ENCODE results near the gene UNC13C. TPM values are rescaled to one million over a fixed set of nuclear protein-coding genes. Genes with fewer than 3 reads are reported as not detected.

Gene UNC13C
- total and polyA plus RNA-seq, 9 donors, result 2.0 to 5.7 (median 3.5) TPM

DNA sequence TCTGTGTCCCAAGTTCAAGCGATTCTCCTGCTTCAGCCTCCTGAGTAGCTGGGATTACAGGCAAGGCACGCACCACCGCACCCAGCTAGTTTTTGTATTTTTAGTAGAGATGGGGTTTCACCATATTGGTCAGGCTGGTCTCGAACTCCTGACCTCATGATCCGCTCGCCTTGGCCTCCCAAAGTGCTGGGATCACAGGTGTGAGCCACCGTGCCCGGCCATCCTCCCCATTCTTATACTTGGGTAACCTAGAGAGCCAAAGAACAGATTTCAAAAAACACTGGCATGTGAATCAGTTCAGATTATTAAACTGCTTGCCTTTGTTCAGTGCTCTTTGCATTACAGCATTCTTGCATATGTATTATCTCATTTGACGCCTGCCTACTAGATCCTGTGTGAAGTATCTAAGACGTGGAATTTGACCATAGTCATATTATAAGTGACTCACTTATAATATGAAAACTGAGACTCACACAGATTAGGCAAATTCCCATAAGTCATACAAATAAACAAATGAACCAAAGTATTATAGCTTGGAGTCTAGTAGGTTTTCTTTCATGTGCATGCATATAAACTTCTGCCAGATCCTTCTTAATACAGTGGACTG lies 123.5 kb downstream of the UNC13C start:
- H3K27me3 ChIP-seq (ENCODE audit: control insufficient read depth, insufficient read depth, low read length), result no peaks in the 10 kb centered on the region
- H3K36me3 ChIP-seq (ENCODE audit: control insufficient read depth, insufficient read depth, low read length), result no peaks in the 10 kb centered on the region
- 75% methylated on average over 4 of the region's 10 CpGs for WGBS (ENCODE audit: insufficient coverage)
- no peaks in the 10 kb centered on the region for H3K4me1 ChIP-seq (ENCODE audit: control insufficient read depth, insufficient read depth, low read length)
- no peak overlapping the region for H3K4me3 ChIP-seq (ENCODE audit: low read length)
- no peaks in the 10 kb centered on the region for H3K9me3 ChIP-seq (replicated peaks; ENCODE audit: control insufficient read depth, low read depth, low read length)
- H3K27ac ChIP-seq (ENCODE audit: low read length), result no peak overlapping the region
- DNase-seq, result no peak

- Histone ChIP-seq H3K27ac (ENCODE audit: low read length) (no peak overlapping the region), H3K4me3 (ENCODE audit: low read length) (no peak overlapping the region)
Observed at GRCh38 chr15:54102704-54103103, 124.5 kb downstream of the UNC13C start.

DNA sequence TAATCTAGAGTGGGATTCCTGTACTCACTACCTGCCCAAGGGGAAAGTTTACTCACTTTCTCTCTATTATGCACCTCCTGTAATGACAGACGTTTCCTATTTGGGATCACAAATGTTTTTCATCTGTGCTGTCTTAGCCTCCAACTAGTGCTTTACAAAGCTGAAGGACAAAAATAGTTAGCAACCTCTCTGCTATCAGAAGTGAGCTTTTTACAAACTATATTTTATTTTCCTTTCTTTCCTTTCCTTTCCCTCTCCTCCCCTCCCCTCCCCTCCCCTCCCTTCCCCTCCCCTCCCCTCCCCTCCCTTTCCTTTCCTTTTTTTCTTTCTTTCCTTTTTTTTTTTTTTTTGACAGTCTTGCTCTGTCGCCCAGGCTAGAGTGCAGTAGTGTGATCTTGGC lies 130.8 kb downstream of the UNC13C start:
- 0% methylated on average over 1 of the region's 2 CpGs for WGBS (ENCODE audit: insufficient coverage)
- H3K4me3 ChIP-seq (ENCODE audit: low read length), result no peak overlapping the region
- no peaks in the 10 kb centered on the region for H3K4me1 ChIP-seq (ENCODE audit: control insufficient read depth, insufficient read depth, low read length)
- no peak for DNase-seq
- H3K9me3 ChIP-seq (replicated peaks; ENCODE audit: control insufficient read depth, low read depth, low read length), result no peaks in the 10 kb centered on the region
- no peak overlapping the region for H3K27ac ChIP-seq (ENCODE audit: low read length)
- no peaks in the 10 kb centered on the region for H3K27me3 ChIP-seq (ENCODE audit: control insufficient read depth, insufficient read depth, low read length)
- no peaks in the 10 kb centered on the region for H3K36me3 ChIP-seq (ENCODE audit: control insufficient read depth, insufficient read depth, low read length)

More at GRCh38 chr15:54102704-54103103, 124.5 kb downstream of the UNC13C start:
- Histone ChIP-seq H3K36me3 (ENCODE audit: control insufficient read depth, insufficient read depth, low read length) (no peaks in the 10 kb centered on the region), H3K27me3 (ENCODE audit: control insufficient read depth, insufficient read depth, low read length) (no peaks in the 10 kb centered on the region), H3K9me3 (replicated peaks; ENCODE audit: control insufficient read depth, low read depth, low read length) (no peaks in the 10 kb centered on the region), H3K4me1 (ENCODE audit: control insufficient read depth, insufficient read depth, low read length) (no peaks in the 10 kb centered on the region)
- 60% methylated on average over 1 of the region's 3 CpGs for WGBS (ENCODE audit: insufficient coverage)
- DNase-seq, result no peak

DNA sequence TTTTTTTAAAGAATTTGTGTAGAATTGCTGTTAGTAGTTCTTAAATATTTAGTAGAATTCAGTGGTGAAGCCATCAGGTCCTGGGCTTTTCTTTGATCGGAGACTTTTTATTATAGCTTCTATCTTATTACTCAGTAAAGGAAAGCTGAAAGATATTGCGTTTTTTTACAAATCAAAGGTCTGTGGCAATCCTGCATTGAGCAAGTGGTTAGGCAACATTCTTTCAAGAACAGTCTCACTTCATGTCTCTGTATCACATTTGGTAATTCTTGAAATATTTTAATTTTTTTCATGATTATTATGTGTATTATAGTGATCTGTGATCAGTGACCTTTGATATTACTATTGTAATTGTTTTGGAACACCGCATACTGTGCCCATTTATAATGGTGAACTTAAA lies 140.8 kb downstream of the UNC13C start:
- Histone ChIP-seq H3K4me1 (ENCODE audit: control insufficient read depth, insufficient read depth, low read length) (no peaks in the 10 kb centered on the region), H3K4me3 (ENCODE audit: low read length) (no peak overlapping the region), H3K27ac (ENCODE audit: low read length) (no peak overlapping the region), H3K27me3 (ENCODE audit: control insufficient read depth, insufficient read depth, low read length) (no peaks in the 10 kb centered on the region), H3K36me3 (ENCODE audit: control insufficient read depth, insufficient read depth, low read length) (no peaks in the 10 kb centered on the region), H3K9me3 (replicated peaks; ENCODE audit: control insufficient read depth, low read depth, low read length) (peaks cover 5% of the 10 kb centered on the region)
- WGBS (ENCODE audit: insufficient coverage), result no CpG with 5 or more reads among the region's 3 CpGs
- DNase-seq, result no peak

- H3K36me3 ChIP-seq (ENCODE audit: control insufficient read depth, insufficient read depth, low read length), result no peaks in the 10 kb centered on the region
- 94% methylated on average over 3 of the region's 5 CpGs for WGBS (ENCODE audit: insufficient coverage)
- peaks cover 5% of the 10 kb centered on the region for H3K9me3 ChIP-seq (replicated peaks; ENCODE audit: control insufficient read depth, low read depth, low read length)
- H3K27me3 ChIP-seq (ENCODE audit: control insufficient read depth, insufficient read depth, low read length), result no peaks in the 10 kb centered on the region
- no peak overlapping the region for H3K4me3 ChIP-seq (ENCODE audit: low read length)
- no peak overlapping the region for H3K27ac ChIP-seq (ENCODE audit: low read length)
- no peaks in the 10 kb centered on the region for H3K4me1 ChIP-seq (ENCODE audit: control insufficient read depth, insufficient read depth, low read length)
- DNase-seq, result no peak
Observed at GRCh38 chr15:54120949-54121463, 142.8 kb downstream of the UNC13C start.

GRCh38 chr15:54127574-54127973 lies 149.3 kb downstream of the UNC13C start:
- H3K4me3 ChIP-seq (ENCODE audit: low read length), result no peak overlapping the region
- no peaks in the 10 kb centered on the region for H3K9me3 ChIP-seq (replicated peaks; ENCODE audit: control insufficient read depth, low read depth, low read length)
- DNase-seq, result no peak
- H3K36me3 ChIP-seq (ENCODE audit: control insufficient read depth, insufficient read depth, low read length), result no peaks in the 10 kb centered on the region
- H3K27ac ChIP-seq (ENCODE audit: low read length), result no peak overlapping the region
- H3K4me1 ChIP-seq (ENCODE audit: control insufficient read depth, insufficient read depth, low read length), result no peaks in the 10 kb centered on the region
- WGBS (ENCODE audit: insufficient coverage), result no CpG with 5 or more reads among the region's 2 CpGs
- no peaks in the 10 kb centered on the region for H3K27me3 ChIP-seq (ENCODE audit: control insufficient read depth, insufficient read depth, low read length)

DNA sequence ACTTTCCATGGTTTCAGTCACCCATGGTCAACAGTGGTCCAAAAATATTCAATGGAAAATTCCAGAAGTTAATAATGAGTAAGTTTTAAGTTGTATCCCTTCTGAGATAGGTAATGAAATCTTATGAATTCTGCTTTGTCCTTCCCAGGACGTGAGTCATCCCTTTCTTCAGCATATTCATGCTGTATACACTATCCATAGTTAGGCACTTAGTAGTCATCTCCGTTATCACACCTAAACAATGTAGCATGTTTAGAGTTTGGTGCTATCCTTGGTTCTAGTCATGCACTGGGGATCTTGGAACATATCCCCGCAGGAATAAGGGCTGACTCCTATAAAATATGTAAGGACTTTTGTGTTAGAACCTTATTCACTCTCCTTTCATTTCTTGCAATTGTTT lies 153.2 kb downstream of the UNC13C start:
- DNase-seq, result no peak
- H3K4me3 ChIP-seq (ENCODE audit: low read length), result no peak overlapping the region
- no peaks in the 10 kb centered on the region for H3K36me3 ChIP-seq (ENCODE audit: control insufficient read depth, insufficient read depth, low read length)
- no peak overlapping the region for H3K27ac ChIP-seq (ENCODE audit: low read length)
- no CpG with 5 or more reads among the region's 3 CpGs for WGBS (ENCODE audit: insufficient coverage)
- H3K27me3 ChIP-seq (ENCODE audit: control insufficient read depth, insufficient read depth, low read length), result no peaks in the 10 kb centered on the region
- H3K9me3 ChIP-seq (replicated peaks; ENCODE audit: control insufficient read depth, low read depth, low read length), result no peaks in the 10 kb centered on the region
- no peaks in the 10 kb centered on the region for H3K4me1 ChIP-seq (ENCODE audit: control insufficient read depth, insufficient read depth, low read length)

- no peaks in the 10 kb centered on the region for H3K27me3 ChIP-seq (ENCODE audit: control insufficient read depth, insufficient read depth, low read length)
- WGBS (ENCODE audit: insufficient coverage), result no CpG with 5 or more reads among the region's 1 CpG
- no peaks in the 10 kb centered on the region for H3K4me1 ChIP-seq (ENCODE audit: control insufficient read depth, insufficient read depth, low read length)
- no peak overlapping the region for H3K4me3 ChIP-seq (ENCODE audit: low read length)
- H3K9me3 ChIP-seq (replicated peaks; ENCODE audit: control insufficient read depth, low read depth, low read length), result no peaks in the 10 kb centered on the region
- H3K27ac ChIP-seq (ENCODE audit: low read length), result no peak overlapping the region
- no peak for DNase-seq
- no peaks in the 10 kb centered on the region for H3K36me3 ChIP-seq (ENCODE audit: control insufficient read depth, insufficient read depth, low read length)
Observed at GRCh38 chr15:54149115-54149531, 170.9 kb downstream of the UNC13C start.

DNA sequence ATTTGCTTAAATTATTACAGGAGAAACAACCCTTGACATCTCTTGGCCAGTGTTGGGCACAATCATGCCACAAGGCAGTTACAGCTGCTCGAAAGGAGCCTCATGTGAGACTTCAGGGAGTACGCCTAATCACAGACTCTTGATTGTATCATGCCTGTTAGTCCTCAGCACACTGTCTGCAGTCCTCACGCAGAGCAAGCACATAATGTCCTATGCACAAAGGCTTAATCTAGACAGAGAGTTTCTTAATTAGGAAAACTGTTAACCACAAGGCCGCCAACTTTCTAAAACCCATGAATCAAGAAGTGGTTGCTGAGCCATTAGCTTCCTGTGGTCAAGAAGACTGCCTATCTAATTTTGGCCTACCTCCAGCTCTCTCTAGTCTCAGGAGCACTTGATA lies 172.0 kb downstream of the UNC13C start:
- DNase-seq, result no peak
- 77% methylated on average over 4 of the region's 4 CpGs for WGBS (ENCODE audit: insufficient coverage)
- no peak overlapping the region for H3K4me3 ChIP-seq (ENCODE audit: low read length)

DNA sequence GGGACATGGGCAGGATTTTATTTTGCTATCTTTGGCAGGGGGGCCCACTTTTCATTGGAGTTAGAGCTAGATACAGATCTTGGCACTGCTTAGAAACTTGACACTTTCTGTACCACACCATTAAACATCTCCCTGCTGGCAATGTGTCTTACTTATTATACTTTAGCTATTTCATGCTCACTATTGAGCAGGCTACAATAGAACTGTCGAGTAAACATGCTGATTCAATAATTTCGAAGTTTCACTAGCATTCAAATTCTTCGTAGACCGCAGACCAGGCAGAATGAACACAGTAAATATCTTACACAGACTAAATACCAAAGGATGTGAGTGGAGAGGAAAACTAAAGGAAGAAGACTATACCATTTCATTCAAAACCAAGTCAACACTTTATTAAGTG lies 180.8 kb downstream of the UNC13C start:
- no peaks in the 10 kb centered on the region for H3K4me1 ChIP-seq (ENCODE audit: control insufficient read depth, insufficient read depth, low read length)
- H3K27ac ChIP-seq (ENCODE audit: low read length), result no peak overlapping the region
- H3K36me3 ChIP-seq (ENCODE audit: control insufficient read depth, insufficient read depth, low read length), result no peaks in the 10 kb centered on the region
- WGBS (ENCODE audit: insufficient coverage), result no CpG with 5 or more reads among the region's 4 CpGs
- DNase-seq, result no peak
- H3K27me3 ChIP-seq (ENCODE audit: control insufficient read depth, insufficient read depth, low read length), result no peaks in the 10 kb centered on the region
- H3K4me3 ChIP-seq (ENCODE audit: low read length), result no peak overlapping the region
- H3K9me3 ChIP-seq (replicated peaks; ENCODE audit: control insufficient read depth, low read depth, low read length), result no peaks in the 10 kb centered on the region

More for the DNA sequence above, 172.0 kb downstream of the UNC13C start:
- Histone ChIP-seq H3K9me3 (replicated peaks; ENCODE audit: control insufficient read depth, low read depth, low read length) (no peaks in the 10 kb centered on the region), H3K27me3 (ENCODE audit: control insufficient read depth, insufficient read depth, low read length) (no peaks in the 10 kb centered on the region), H3K4me1 (ENCODE audit: control insufficient read depth, insufficient read depth, low read length) (no peaks in the 10 kb centered on the region), H3K27ac (ENCODE audit: low read length) (no peak overlapping the region), H3K36me3 (ENCODE audit: control insufficient read depth, insufficient read depth, low read length) (no peaks in the 10 kb centered on the region)

GRCh38 chr15:54187325-54187724 lies 209.1 kb downstream of the UNC13C start:
- H3K27ac ChIP-seq (ENCODE audit: low read length), result no peak overlapping the region
- DNase-seq, result no peak
- H3K27me3 ChIP-seq (ENCODE audit: control insufficient read depth, insufficient read depth, low read length), result no peaks in the 10 kb centered on the region
- no peaks in the 10 kb centered on the region for H3K36me3 ChIP-seq (ENCODE audit: control insufficient read depth, insufficient read depth, low read length)
- WGBS (ENCODE audit: insufficient coverage), result no CpG with 5 or more reads among the region's 1 CpG
- H3K4me1 ChIP-seq (ENCODE audit: control insufficient read depth, insufficient read depth, low read length), result no peaks in the 10 kb centered on the region
- no peaks in the 10 kb centered on the region for H3K9me3 ChIP-seq (replicated peaks; ENCODE audit: control insufficient read depth, low read depth, low read length)
- H3K4me3 ChIP-seq (ENCODE audit: low read length), result no peak overlapping the region

Measured in muscle of leg (tissue), 11 donors.